ENCODE results near the gene GZMH.

GRCh38 chr14:24595073-24595808 lies 14.2 kb downstream of the GZMH start:
- TF ChIP-seq CTCF (IDR thresholded peaks at IDR 0.05; ENCODE audit: low read depth, low read length, poor library complexity, severe bottlenecking) (no peak), EZH2phosphoT487 (IDR thresholded peaks at IDR 0.05; ENCODE audit: borderline replicate concordance, low read length) (no peak)

Measured in DOHH2 (cell line).